Ammon's horn (tissue), 1 donor: ENCODE results near the gene CDKN1A.
A peak's percentile ranks its signal among the peaks of the same experiment; 100 is the strongest.
"Not testable (repeated sequence)": the region's sequence is repeated elsewhere in the genome, so short reads cannot be mapped to it uniquely, and the experiment has no call there.

Source experiments
- DNase-seq: peaks from one replicate; pipeline ENCODE4 v3.0.0-alpha.2; 2016; ENCODE audit warnings: low spot score

CDKN1A gene

DNA sequence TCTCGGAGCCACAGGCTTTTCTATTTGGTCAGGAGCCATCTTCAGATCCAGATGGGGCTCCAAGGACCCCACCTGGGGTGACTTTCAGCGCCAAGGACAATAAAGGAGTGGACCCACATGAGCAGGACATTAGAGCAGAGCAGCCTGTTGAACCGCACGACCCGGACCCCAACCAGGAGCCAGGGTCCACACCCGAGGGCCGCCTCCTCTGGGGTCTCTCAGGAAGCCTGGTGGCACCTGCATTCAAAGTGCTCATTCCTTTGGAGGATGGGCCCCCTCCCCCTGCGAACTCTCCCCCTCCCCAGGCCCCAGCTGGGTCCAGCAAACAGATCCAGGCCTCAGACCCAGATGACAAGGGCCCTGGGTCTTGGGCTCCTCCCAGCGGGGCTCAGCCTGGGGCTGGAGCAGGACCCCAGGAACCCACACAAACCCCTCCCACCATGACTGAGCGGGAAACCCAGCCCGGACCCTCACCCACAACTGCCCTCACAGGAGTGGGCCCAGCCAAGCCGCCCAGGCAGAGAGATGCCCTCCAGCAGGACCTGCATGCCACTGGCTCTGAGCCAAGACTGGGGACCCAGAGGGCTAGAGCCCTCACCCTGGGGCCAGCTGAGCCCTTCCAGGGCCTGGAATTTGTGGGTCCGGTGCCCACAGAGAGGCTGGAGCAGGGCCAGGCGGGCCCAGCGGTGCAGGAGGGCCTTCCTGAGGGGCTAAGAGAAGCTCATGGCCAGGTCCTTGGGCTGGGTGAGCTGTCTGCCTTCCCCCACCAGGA, 43.0 kb downstream of the CDKN1A start:
- no peak for DNase-seq

DNA sequence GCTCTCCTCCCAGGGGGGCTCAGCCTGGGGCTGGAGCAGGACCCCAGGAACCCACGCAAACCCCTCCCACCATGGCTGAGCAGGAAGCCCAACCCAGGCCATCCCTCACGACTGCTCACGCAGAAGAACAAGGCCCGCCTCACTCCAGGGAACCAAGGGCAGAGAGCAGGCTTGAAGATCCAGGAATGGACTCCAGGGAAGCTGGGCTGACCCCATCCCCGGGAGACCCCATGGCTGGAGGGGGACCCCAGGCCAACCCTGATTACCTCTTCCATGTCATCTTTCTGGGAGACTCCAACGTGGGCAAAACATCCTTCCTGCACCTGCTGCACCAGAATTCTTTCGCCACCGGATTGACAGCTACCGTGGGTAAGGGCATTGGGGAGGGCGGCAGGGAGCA, 43.9 kb downstream of the CDKN1A start:
- DNase-seq: no peak

DNA sequence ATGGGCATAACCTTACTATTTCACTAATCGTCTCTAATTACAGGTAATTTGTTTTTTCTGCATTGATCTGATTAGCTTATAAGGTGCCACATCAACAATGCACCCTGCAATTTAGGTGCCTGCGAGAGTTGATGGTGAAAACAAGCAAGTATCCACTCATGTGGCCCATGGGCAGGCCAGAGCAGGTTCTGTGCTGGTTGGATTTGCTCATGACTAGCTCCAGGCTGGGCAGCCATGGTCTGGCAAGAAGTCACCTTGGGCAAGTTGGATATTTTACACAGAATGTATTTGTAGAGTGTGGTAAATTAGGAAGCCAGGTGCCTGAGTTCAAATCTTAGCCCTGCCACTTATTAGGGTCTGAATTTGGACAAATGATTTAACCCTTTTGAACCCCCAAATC, 44.4 kb downstream of the CDKN1A start:
- DNase-seq: no peak

DNA sequence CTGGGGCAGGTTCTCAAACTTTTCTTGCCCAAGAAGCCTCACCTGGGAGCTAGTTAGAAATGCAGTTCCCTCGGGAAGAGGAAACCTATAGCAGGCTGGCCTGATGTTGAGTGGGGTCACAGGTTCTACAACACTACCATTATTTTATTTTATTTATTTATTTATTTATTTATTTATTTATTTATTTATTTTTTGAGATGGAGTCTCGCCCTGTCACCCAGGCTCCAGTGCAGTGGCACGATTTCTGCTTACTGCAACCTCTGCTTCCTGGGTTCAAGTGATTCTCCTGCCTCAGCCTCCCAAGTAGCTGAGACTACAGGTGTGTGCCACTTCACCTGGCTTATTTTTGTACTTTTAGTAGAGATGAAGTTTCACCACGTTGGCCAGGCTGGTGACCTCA, 45.5 kb downstream of the CDKN1A start:
- not testable (repeated sequence) for DNase-seq

DNA sequence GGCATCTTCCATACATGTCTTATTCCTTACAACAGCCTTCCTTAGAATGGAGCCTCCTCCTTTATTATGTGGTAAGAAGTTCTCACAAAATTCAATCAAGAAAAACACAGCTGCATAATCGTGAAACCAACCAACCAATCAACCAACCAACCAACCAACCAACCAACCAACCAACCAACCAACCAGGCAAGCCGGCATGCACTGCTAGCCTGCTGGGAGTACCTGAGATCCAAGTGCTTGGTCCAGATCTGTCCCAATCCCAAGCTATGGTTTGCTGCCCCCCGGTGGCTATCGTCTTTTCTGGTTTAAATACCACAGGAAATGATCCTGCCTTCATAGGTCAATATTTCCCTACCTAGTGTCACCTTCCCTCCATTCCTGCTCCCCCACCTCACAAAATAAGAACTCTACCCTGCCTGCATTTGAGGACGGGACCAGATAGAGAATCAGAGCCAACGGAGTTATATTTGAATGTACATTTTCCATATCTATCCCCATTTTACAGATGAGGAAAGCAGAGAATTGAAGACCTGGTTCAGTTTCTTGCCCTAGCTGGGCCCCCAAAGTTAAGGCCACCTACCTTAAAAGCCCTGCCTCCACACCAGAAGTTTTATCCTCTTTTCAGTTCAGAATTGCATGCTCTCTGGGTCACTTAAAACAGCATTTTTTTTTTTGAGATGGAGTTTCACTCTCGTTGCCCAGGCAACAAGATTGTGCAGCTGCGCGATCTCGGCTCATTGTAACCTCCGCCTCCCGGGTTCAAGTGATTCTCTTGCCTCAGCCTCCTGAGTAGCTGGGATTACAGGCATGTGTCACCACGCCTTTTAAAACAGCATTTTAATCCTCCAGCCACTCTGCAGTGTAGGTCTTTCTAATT, 46.2 kb downstream of the CDKN1A start:
- DNase-seq: peak; percentile 27

DNA sequence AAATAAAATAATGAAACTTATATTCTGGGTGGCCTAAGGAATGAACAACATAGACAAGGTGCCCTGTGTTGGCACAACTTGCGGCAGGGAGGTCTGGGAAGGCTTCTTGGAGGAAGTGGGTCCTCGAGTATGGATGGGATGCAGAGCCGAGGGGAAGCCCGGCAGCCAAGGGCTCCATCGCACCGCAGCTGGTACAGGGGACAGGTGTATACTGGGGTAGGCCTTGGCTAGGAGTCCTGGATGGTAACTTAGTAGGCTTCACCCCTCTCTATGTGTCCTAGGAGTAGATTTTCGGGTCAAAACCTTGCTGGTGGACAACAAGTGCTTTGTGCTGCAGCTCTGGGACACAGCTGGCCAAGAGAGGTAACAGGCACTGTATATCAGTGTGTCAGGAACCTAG, 47.1 kb downstream of the CDKN1A start:
- no peak for DNase-seq

DNA sequence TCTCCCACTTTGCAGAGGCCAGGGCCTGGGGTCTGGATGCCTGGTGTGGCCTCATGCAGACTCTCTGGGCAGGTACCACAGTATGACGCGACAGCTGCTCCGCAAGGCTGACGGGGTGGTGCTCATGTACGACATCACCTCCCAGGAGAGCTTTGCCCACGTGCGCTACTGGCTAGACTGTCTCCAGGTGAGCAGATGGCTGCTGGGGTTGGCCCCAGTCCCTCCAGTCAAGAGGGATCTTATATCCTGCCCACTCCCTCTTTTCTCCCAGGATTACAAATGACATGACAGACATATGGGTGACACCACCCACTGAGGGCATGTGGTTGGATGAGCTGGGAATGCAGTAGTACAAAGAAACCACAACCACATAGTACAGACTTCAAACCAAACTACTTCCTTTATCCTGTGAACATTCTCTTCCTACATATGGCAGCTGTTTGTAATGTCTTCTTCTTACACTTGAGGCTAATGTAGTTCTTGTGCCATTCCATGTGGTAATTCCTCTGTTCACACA, 49.0 kb downstream of the CDKN1A start:
- no peak for DNase-seq

DNA sequence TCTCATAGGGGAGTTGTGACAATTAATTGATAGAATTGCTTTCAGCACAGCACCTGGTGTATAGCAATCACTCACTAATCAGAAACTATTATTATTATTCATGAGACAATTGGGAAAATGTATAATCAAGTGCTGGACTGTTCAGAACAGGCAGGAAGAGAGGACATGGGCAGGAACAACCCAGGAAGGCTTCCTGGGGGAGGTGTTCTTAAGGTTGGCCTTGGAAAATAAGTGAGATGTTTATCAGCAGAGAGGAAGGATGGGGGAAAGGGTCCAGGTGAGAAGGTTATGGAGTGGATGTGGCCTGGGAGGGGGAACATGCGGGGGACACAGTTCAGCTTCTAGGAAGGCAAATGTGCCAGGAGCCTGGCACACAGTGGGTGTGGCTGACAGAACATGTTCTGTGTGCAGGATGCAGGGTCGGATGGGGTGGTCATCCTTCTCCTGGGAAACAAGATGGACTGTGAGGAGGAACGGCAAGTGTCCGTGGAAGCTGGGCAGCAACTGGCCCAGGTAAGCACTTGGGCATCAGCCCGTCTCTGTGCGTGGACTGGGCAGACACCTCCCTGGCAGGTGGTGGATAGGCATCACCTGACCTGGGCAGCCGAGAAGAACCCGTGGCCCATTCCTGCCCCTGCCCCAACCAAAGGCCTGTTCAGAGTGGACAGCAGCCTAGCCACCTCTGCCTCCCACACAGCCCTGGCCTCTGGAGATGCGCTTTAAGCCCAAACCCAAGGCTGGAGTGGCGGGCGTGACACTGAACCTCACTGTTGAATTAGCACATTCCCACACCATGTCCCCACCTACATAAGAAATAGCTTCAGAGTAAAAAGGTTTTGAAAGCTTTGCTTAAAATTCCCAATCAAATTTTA, 50.0 kb downstream of the CDKN1A start:
- DNase-seq: no peak

DNA sequence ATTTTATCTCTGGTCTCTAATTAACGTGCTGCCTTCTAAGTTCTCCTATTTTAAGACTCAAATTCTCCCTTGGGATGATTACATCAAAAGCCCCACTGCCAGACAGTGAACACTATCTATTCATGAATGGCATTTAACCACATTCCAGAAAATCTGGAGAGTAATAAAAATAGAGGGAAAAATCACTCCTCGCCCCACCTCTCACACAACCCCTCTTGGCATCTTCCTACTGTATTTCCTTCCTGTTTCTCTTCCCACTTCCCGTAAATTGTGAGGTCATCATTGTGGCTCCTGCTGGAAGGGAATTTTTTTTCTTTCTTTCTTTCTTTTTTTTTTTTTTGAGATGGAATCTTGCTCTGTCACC, 50.6 kb downstream of the CDKN1A start:
- DNase-seq: no peak

DNA sequence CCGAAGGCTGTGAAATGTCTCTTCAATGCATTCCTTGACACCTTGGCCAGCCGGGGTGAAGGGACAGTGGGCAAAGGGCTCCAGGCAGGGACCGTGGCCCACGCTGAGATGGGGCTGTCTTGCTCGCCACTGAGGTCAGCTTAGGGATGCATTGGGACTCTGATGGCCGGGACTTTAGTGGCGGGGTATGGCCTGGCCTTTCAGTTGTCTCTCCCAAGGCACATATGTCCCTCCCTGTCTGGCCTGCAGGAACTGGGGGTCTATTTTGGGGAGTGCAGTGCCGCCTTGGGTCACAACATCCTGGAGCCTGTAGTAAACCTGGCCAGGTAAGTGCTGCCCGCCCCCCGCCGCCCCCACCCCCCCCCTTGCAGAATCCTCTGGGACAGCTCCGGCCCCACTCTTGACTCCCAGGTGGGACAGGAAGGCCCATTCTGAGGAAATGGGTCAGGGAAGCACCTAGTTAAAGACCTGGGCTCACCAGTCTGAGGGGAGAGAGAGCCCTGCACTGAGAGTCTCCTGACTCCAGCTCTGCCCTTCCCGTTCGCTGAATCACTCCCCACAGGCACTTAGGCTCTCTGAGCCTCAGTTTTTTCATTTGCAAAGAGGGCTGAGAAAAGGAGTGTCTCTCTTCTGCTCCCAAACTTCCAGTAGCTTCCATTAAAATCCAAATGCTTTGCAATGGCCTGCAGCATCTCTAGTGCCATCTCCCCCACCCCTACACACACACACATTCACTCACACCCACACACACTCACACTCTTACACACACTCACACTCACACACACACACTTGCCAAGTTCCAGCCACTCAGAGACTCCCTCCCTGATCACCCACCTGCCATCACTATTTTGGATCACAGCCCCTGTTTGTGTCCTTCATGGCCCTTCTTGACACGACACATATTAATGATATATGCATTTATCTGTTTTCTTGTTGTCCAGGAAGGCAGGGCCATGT, 52.2 kb downstream of the CDKN1A start:
- no peak for DNase-seq

DNA sequence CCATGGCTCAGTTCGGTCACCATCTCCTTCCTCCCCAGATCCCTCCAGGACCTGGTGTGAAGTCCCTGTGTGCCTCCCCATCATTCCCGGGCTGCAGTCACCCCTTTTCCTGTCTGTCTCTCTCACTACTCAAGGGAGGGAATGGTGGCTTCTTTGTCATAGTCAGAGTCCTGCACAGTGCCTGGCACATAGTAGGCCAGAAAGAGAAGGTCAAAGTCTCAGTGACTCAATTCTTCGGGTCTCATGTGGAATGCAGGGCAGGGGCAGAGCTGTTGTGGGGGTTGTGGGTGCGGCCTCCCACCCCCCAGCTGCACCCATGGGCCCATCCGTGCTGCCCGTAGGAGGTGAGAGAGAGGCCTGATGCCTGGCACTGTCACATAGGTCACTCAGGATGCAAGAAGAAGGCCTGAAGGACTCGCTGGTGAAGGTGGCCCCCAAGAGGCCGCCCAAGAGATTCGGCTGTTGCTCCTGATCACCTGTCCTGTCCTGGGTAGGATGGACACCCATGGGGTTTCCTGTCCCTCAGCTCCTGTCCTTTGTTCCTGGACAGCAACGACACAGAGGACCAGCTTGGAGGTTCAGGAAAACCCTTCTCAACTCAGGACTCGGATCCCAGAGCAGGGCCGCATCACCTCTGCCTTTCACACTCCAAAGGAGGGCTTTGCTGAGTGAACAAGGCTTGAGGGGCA, 53.3 kb downstream of the CDKN1A start:
- no peak for DNase-seq

DNA sequence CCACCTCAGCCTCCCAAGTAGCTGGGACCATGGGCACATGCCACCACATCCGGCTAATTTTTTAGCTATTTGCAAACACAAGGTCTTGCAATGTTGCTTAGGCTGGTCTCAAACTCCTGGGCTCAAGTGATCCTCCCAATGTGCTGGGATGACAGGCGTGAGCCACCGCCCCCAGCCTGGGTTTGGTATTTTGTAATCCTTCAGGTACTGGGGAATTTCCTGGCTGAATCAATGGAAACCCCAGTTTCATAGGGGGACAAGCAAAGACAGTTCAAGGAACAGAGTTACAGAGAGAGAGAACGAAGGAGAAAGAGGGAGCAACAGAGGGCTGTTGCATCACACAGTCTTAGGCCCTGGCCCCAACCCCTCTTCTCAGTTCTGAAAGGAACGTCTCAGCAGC, 54.8 kb downstream of the CDKN1A start:
- no peak for DNase-seq

DNA sequence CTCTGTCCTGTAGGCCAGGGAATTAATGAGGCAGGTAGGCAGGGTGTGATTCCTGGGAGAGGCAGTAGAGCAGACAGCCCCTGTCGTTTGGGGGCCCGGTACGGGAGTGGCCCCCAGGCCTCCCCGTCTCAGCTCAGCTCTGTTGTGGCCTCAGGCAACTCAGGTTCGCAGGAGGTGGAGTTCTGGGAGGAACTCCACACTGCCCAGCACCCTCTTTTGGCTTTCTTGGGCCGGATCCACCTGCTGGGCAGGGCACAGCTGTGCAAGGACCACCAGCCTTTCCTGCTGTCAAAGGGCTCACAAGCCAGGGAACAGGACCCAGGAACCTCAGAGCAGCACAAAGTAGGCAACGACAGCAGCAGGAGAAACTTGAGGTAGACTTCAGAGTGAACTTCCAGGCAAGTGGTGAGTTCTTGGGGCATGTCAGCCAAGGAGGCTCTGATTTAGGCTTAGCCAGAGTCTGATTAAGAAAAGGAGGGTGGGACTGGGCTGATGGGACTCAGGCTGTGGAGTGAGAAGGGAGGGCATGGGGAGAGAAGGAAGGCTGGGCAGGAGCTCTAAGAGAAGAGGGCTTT, 56.1 kb downstream of the CDKN1A start:
- no peak for DNase-seq

DNA sequence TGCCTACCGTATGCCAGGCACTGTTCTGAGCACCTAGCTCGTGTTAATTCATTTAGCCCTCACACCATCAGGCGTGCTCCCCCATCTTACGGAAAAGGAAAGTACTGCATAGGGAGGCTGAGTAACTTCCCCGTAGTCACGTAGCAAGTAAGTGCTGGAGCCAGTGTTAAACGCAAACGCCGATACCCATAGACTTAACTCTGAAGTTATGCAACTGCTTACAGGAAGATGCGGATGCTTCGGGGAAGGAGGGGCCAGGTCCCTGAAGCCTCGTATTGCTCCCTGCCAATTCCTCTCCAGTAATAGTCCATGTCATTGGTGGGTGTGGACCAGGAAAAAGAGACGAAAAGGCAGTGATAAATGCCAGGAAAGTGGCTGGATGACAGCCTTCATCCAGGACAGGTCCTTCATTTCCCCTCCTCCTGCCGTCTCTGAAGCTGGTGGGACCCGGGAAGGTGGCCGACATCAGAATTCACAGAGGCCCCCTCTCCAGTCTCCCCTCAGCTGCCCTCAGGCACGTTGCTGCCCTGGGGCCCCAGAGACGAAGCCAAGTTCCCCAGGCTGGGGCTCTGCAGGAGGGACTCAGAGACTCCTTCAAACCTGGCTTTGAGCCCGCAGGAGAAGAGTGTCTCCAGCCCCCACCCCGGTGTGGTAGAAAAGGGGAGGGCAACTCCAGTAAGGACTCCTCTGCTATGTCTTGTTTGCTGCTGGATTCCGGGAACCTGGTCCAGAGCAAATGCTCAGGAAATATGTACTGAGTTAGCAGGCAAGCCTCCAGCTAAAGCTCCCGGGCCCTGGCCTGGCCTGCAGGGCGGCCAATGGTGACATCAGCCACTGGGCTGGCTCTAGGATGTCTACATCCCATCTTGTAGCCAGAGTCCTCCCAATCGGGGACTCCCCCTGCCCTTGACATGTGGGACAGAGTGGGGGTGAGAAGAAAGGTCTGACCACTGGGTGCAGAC, 56.9 kb downstream of the CDKN1A start:
- peak; percentile 18 for DNase-seq
